Activated naive CD4-positive, alpha-beta T cell treated with anti-CD3 and anti-CD28 coated beads, Interleukin-2, amount 10 ng/mL, durations not matched to agents 7 days and 5 days (primary cell): Measurements from ENCODE around the gene SARDH.
"Not testable (repeated sequence)": the region's sequence is repeated elsewhere in the genome, so short reads cannot be mapped to it uniquely, and the experiment has no call there.

Experiments used
- CTCF ChIA-PET: fragments of 350-600 bp; sonication (Branson Sonifier 250); formaldehyde crosslinking; loops from one replicate; lab custom pipeline; 2021; ENCODE audit warnings: antibody characterized with exemption; lab: Charles Lee
- DNase-seq: peaks from one replicate; pipeline ENCODE4 v3.0.0-alpha.2; 2020
- H3K27ac Mint-ChIP-seq: one replicate; pipeline ENCODE4 v1.8.0; 2021; ENCODE audit warnings: mild to moderate bottlenecking, moderate library complexity, mixed read lengths
- H3K27me3 Mint-ChIP-seq: one replicate; pipeline ENCODE4 v1.8.0; 2021; ENCODE audit warnings: mild to moderate bottlenecking, mixed read lengths
- H3K36me3 Mint-ChIP-seq: one replicate; pipeline ENCODE4 v1.8.0; 2021; ENCODE audit warnings: mixed read lengths
- H3K4me1 Mint-ChIP-seq: one replicate; pipeline ENCODE4 v1.8.0; 2021; ENCODE audit warnings: mixed read lengths
- H3K4me3 Mint-ChIP-seq: one replicate; pipeline ENCODE4 v1.8.0; 2021; ENCODE audit warnings: mild to moderate bottlenecking, moderate library complexity, mixed read lengths
- H3K9me3 Mint-ChIP-seq: one replicate; pipeline ENCODE4 v1.8.0; 2021; ENCODE audit warnings: mixed read lengths

SARDH gene

GRCh38 chr9:133759146-133759900, 21.2 kb upstream of the SARDH start:
- Mint-ChIP-seq H3K36me3 (no peaks in the 10 kb centered on the region), H3K9me3 (no peaks in the 10 kb centered on the region), H3K27me3 (peaks cover 4% of the 10 kb centered on the region), H3K27ac (no peak overlapping the region), H3K4me1 (no peaks in the 10 kb centered on the region), H3K4me3 (no peak overlapping the region)
- no peak for DNase-seq
- CTCF ChIA-PET = interaction anchor here (0.6 kb wide), 1 partner anchor 17 kb away, joined by 3 read pairs; no protein-coding TSS in a partner anchor

DNA sequence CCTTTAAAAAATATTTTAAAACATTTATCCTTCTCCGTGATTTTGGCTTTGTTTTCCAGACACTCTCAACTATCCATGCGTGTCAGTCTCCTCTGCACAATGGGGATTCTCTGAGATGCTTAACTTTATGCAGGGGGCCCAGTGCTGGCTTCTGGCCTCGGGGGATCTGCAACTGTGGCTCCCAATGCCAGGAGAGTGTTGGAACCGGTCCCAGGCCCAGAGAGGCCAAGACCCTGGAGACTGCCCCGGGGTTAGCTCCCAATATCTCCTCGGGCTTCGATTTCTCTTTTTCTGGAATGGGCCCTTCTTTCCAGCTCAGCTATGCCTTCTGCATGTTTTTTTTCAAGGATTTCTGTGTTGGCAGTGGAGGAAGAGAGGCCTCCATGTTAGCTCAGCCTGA, 20.1 kb upstream of the SARDH start:
- Mint-ChIP-seq H3K27ac (no peak overlapping the region), H3K36me3 (no peaks in the 10 kb centered on the region), H3K9me3 (no peaks in the 10 kb centered on the region), H3K4me1 (no peaks in the 10 kb centered on the region), H3K27me3 (peaks cover 11% of the 10 kb centered on the region), H3K4me3 (no peak overlapping the region)
- DNase-seq = no peak
- CTCF ChIA-PET = no interaction called here

GRCh38 chr9:133754688-133755227, 16.6 kb upstream of the SARDH start:
- H3K4me1 Mint-ChIP-seq = peaks cover 4% of the 10 kb centered on the region
- CTCF ChIA-PET = no interaction called here

DNA sequence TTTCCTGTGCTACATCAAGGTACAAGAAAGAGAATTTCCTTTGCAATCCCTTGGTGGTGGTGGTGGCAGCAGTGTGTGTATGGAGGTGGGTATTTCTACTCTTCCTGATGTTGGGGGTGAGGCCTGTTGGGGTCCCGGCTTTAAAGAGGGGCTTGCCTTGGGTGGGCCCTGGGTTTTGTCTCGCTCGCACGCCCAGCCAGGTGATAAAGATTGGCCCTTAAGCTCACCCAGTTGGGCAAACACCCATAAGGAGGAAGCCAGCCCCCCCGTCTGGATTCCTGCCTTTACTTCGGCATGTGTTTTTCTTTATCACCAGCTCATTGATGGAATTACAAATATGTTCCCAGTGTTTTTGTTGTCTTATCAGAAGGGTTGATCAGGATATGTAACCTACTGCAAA, 16.0 kb upstream of the SARDH start:
- DNase-seq = no peak
- H3K9me3 Mint-ChIP-seq = no peaks in the 10 kb centered on the region
- H3K4me3 Mint-ChIP-seq = no peak overlapping the region
- CTCF ChIA-PET = no interaction called here
- no peaks in the 10 kb centered on the region for H3K36me3 Mint-ChIP-seq
- H3K27ac Mint-ChIP-seq = no peak overlapping the region
- peaks cover 4% of the 10 kb centered on the region for H3K4me1 Mint-ChIP-seq
- peaks cover 27% of the 10 kb centered on the region for H3K27me3 Mint-ChIP-seq

More at GRCh38 chr9:133754688-133755227, 16.6 kb upstream of the SARDH start:
- Mint-ChIP-seq H3K4me3 (no peak overlapping the region), H3K9me3 (no peaks in the 10 kb centered on the region), H3K27me3 (peaks cover 27% of the 10 kb centered on the region), H3K36me3 (no peaks in the 10 kb centered on the region), H3K27ac (no peak overlapping the region)
- DNase-seq = no peak

DNA sequence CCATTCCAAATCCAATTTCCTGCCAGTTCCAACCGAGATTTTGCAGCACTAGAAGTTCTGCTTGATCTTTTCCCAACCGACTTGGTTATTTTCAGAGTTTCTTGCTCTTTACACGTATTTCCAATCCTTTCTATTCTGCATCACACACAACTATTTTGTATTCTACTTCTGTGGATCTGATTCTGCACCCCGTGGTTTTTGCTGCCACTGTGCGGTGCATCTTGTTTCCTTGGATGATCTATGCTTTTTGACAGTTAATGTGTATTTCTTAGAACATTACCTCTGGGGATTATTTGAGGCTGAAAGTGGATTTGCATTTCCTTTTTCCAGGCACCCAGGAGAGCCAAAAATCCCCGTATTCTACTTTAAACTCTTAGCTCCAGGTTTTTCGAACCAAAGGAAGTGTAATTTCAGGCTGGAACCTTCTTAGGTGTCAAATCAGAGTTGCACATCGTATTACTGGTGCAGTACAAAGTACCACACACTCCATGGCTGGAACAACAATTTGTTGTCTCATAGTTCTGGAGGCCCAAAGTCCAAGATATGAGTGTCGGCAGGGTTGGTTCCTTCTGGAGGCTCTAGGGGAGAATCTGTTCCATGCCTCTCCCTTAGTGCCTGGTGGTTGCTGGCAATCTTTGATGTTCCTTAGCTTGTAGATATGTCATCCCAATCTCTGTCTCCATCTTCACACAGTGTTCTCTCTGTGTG, 14.7 kb upstream of the SARDH start:
- Mint-ChIP-seq H3K4me3 (no peak overlapping the region), H3K9me3 (no peaks in the 10 kb centered on the region), H3K4me1 (peaks cover 4% of the 10 kb centered on the region), H3K36me3 (no peaks in the 10 kb centered on the region), H3K27ac (no peak overlapping the region), H3K27me3 (peaks cover 29% of the 10 kb centered on the region)
- CTCF ChIA-PET = interaction anchor here (1.2 kb wide), 1 partner anchor 11 kb away, joined by 3 read pairs; no protein-coding TSS in a partner anchor
- no peak for DNase-seq

- Mint-ChIP-seq H3K36me3 (no peaks in the 10 kb centered on the region), H3K9me3 (no peaks in the 10 kb centered on the region), H3K27me3 (peaks cover 34% of the 10 kb centered on the region), H3K4me1 (peaks cover 4% of the 10 kb centered on the region), H3K4me3 (no peak overlapping the region), H3K27ac (no peak overlapping the region)
- CTCF ChIA-PET = interaction anchor here (1.1 kb wide), 1 partner anchor 161 kb away, joined by 4 read pairs; no protein-coding TSS in a partner anchor
- DNase-seq = no peak
Observed at GRCh38 chr9:133750982-133751649, 13.0 kb upstream of the SARDH start.

GRCh38 chr9:133747309-133747708, 9.2 kb upstream of the SARDH start:
- CTCF ChIA-PET = no interaction called here
- H3K4me3 Mint-ChIP-seq = no peak overlapping the region
- H3K36me3 Mint-ChIP-seq = no peaks in the 10 kb centered on the region
- DNase-seq = no peak
- H3K4me1 Mint-ChIP-seq = no peaks in the 10 kb centered on the region
- H3K27me3 Mint-ChIP-seq = peaks cover 31% of the 10 kb centered on the region
- H3K27ac Mint-ChIP-seq = no peak overlapping the region
- H3K9me3 Mint-ChIP-seq = no peaks in the 10 kb centered on the region

GRCh38 chr9:133744528-133744927, 6.4 kb upstream of the SARDH start:
- H3K27ac Mint-ChIP-seq, CTCF ChIA-PET, H3K36me3 Mint-ChIP-seq, H3K9me3 Mint-ChIP-seq, H3K4me1 Mint-ChIP-seq, DNase-seq, H3K4me3 Mint-ChIP-seq: not testable (repeated sequence)
- H3K27me3 Mint-ChIP-seq = peaks cover 22% of the 10 kb centered on the region

DNA sequence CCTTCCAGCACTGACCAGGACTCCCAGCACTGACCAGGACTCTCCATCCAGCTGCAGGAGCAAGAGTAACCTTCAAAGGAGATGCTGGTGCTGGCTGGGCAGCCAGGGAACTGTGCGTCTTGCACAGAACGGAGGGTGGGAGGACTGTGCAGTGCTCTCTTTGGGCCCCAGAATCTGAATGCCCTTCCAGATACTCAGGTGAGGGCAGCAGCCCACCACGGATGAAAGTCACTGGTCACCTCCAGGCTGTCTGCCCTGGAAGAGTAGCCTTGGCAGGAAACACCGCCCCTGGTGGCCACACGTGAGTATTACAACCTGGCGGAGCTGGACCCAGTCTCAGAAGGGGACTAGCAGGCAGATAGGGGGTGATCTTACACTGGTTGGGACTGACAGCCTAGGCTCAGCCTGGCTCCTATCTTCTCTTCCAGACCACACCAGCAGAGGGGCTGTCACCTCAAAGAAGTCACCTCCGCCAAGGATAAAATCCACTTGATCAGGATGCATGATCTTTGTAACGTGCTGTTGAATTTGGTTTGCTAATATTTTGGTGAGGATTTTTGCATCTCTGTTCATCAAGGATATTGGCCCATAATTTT, 4.8 kb upstream of the SARDH start:
- H3K4me1 Mint-ChIP-seq = no peaks in the 10 kb centered on the region
- DNase-seq = peak; percentile 81
- H3K27me3 Mint-ChIP-seq = peaks cover 28% of the 10 kb centered on the region
- CTCF ChIA-PET = interaction anchor here (0.6 to 1.9 kb wide), 14 partner anchors 9 to 219 kb away, joined by 3 to 10 read pairs (median 4); partner anchors contain the start of gene FAM163B
- H3K36me3 Mint-ChIP-seq = no peaks in the 10 kb centered on the region
- H3K27ac Mint-ChIP-seq = no peak overlapping the region
- H3K9me3 Mint-ChIP-seq = no peaks in the 10 kb centered on the region
- no peak overlapping the region for H3K4me3 Mint-ChIP-seq

GRCh38 chr9:133742251-133742650, 4.1 kb upstream of the SARDH start:
- no peaks in the 10 kb centered on the region for H3K9me3 Mint-ChIP-seq
- no peak for DNase-seq
- H3K27ac Mint-ChIP-seq = no peak overlapping the region
- H3K36me3 Mint-ChIP-seq = no peaks in the 10 kb centered on the region
- no peak overlapping the region for H3K4me3 Mint-ChIP-seq
- peaks cover 23% of the 10 kb centered on the region for H3K27me3 Mint-ChIP-seq
- CTCF ChIA-PET = interaction anchor here (0.8 to 1.9 kb wide), 9 partner anchors 8 to 153 kb away, joined by 3 to 10 read pairs (median 5); partner anchors contain the start of gene FAM163B
- no peaks in the 10 kb centered on the region for H3K4me1 Mint-ChIP-seq

- Mint-ChIP-seq H3K9me3 (no peaks in the 10 kb centered on the region), H3K36me3 (no peaks in the 10 kb centered on the region), H3K4me3 (no peak overlapping the region), H3K4me1 (no peaks in the 10 kb centered on the region), H3K27me3 (peaks cover 23% of the 10 kb centered on the region), H3K27ac (no peak overlapping the region)
- DNase-seq = no peak
- CTCF ChIA-PET = interaction anchor here (0.9 to 1.9 kb wide), 4 partner anchors 11 to 133 kb away, joined by 3 to 10 read pairs (median 6); partner anchors contain the start of gene FAM163B
Observed at GRCh38 chr9:133741716-133742115, 3.6 kb upstream of the SARDH start.

DNA sequence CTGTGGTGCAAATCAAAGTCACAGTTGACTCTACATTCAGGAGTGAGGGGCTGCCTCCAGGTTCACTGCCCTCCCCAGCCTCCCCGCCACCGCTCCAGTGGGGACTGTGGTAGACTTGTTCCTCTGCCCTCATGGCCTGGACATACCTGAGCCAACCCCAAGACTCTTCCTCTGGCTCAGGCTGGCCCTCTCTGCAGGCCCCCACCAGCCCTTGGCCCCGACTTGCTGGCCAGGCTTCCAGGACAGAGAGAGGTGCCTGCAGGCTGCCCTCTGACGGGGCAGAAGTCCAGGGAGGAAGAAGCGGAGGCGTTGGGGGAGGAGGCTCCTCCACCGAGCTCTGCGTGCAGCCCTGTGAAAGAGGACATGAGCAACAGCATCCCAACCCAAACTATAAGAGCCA, 2.8 kb upstream of the SARDH start:
- no peaks in the 10 kb centered on the region for H3K36me3 Mint-ChIP-seq
- H3K9me3 Mint-ChIP-seq = no peaks in the 10 kb centered on the region
- CTCF ChIA-PET = no interaction called here
- peaks cover 20% of the 10 kb centered on the region for H3K27me3 Mint-ChIP-seq
- no peak overlapping the region for H3K4me3 Mint-ChIP-seq
- no peaks in the 10 kb centered on the region for H3K4me1 Mint-ChIP-seq
- no peak overlapping the region for H3K27ac Mint-ChIP-seq
- DNase-seq = no peak

- Mint-ChIP-seq H3K27ac (no peak overlapping the region), H3K27me3 (peaks cover 18% of the 10 kb centered on the region), H3K4me3 (no peak overlapping the region), H3K4me1 (no peaks in the 10 kb centered on the region), H3K9me3 (no peaks in the 10 kb centered on the region), H3K36me3 (no peaks in the 10 kb centered on the region)
- CTCF ChIA-PET = interaction anchor here (0.8 to 1.2 kb wide), 2 partner anchors 10 to 17 kb away, joined by 3 read pairs; no protein-coding TSS in a partner anchor
- DNase-seq = no peak
Observed at GRCh38 chr9:133739408-133740280, 1.5 kb upstream of the SARDH start.
